ENCODE measurements around the gene SEC22B.
"Not testable (repeated sequence)": the region's sequence is repeated elsewhere in the genome, so short reads cannot be mapped to it uniquely, and the experiment has no call there.

Gene SEC22B

DNA sequence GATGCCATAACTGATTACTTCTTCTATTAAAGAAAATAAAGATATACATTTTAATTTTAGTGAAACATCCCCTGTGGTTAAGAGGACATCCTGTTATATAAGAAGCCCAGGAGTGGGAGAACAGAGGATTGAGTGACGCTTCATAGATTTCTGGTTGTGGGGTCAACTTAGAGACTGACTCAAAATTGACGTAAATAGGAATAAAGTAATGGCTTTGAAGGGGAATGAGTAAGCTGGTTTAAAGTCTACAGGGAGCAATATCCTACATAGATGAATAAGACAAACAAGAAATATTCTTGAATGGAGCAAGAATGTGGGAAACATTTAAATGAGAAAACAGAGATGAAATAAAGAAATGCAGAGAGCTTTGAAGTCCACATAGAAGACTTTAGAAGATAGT is 60.2 kb downstream of the SEC22B start:
- H3K9ac ChIP-seq (ENCODE audit: low read length); H3K27me3 ChIP-seq (ENCODE audit: low read depth, low read length); H2AFZ ChIP-seq (ENCODE audit: low read depth, low read length); H3K4me2 ChIP-seq (ENCODE audit: low read length); H3K36me3 ChIP-seq (replicated peaks; ENCODE audit: low read depth, low read length); H3K79me2 ChIP-seq (ENCODE audit: low read length); H3K9me3 ChIP-seq (ENCODE audit: insufficient read depth, low read length); H3K4me3 ChIP-seq (ENCODE audit: low read length); H4K20me1 ChIP-seq (ENCODE audit: insufficient read depth, low read length); H3K27ac ChIP-seq (ENCODE audit: low read length): not testable (repeated sequence)
- H3K4me1 ChIP-seq (ENCODE audit: low read length) = peaks cover 22% of the 10 kb centered on the region

DNA sequence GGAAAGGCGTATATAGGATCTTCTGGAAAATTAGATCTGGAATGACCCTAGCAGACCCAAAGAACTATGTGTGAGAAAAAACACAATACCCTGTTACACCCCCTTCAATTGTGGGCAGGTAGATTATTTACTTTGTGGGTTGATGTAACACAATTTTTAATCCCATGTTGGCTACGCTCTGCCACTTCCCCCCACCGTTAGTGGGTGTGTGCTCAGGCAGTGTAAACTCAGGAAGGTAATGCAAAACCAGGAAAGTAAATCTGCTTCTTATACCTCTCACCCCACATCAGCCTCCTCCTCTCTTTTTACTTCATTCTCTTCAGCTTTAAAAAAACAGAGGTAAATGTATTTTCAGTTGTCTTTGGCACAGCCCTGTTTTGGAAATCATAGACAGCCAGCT is 63.2 kb downstream of the SEC22B start:
- not testable (repeated sequence) for H3K4me2 ChIP-seq (ENCODE audit: low read length); H3K36me3 ChIP-seq (replicated peaks; ENCODE audit: low read depth, low read length); H3K4me3 ChIP-seq (ENCODE audit: low read length); H3K27ac ChIP-seq (ENCODE audit: low read length); H2AFZ ChIP-seq (ENCODE audit: low read depth, low read length); H3K27me3 ChIP-seq (ENCODE audit: low read depth, low read length); H3K9ac ChIP-seq (ENCODE audit: low read length); H3K79me2 ChIP-seq (ENCODE audit: low read length); H3K9me3 ChIP-seq (ENCODE audit: insufficient read depth, low read length); H4K20me1 ChIP-seq (ENCODE audit: insufficient read depth, low read length)
- H3K4me1 ChIP-seq (ENCODE audit: low read length) = peaks cover 20% of the 10 kb centered on the region

DNA sequence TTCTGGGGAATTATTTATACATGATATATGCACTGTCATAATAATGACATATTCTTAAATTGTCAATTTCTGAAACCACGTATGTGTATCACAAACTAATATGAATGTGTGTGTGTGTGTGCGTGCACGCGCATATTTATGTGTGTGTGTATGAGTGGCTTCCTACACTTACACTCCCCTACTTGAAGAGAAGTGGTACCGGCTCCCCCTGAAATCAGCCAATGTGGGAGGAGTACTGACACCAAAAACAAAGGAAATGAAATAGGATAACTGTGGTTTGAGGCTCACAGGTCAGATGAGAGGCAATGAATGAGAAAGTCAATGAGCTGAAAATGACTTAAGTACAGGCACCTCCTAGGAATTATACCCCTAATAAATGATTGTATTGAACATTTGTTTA is 64.1 kb downstream of the SEC22B start:
- not testable (repeated sequence) for H3K9me3 ChIP-seq (ENCODE audit: insufficient read depth, low read length); H3K27me3 ChIP-seq (ENCODE audit: low read depth, low read length); H3K9ac ChIP-seq (ENCODE audit: low read length); H3K79me2 ChIP-seq (ENCODE audit: low read length); H4K20me1 ChIP-seq (ENCODE audit: insufficient read depth, low read length); H3K27ac ChIP-seq (ENCODE audit: low read length); H3K36me3 ChIP-seq (replicated peaks; ENCODE audit: low read depth, low read length); H3K4me3 ChIP-seq (ENCODE audit: low read length); H3K4me2 ChIP-seq (ENCODE audit: low read length); H2AFZ ChIP-seq (ENCODE audit: low read depth, low read length)
- H3K4me1 ChIP-seq (ENCODE audit: low read length) = peaks cover 14% of the 10 kb centered on the region

DNA sequence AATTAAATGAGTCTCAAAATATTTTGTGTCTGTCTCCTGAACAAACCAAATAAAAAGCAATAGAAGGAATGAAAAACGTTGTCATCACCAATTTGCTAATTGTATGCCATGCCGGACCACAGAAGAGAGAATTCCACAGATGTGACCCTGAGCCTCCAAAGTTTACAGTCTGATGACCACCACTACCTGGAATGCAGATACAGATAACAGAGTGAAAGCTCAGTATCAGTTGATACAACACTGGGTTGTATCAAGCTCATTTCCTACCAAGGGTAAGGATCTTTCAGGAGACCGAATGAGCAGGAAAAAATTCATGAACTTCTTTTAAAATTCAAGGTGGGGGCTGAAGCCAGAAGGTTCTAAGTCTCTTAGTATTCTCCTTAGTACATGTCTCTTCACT is 64.5 kb downstream of the SEC22B start:
- not testable (repeated sequence) for H3K9me3 ChIP-seq (ENCODE audit: insufficient read depth, low read length)

DNA sequence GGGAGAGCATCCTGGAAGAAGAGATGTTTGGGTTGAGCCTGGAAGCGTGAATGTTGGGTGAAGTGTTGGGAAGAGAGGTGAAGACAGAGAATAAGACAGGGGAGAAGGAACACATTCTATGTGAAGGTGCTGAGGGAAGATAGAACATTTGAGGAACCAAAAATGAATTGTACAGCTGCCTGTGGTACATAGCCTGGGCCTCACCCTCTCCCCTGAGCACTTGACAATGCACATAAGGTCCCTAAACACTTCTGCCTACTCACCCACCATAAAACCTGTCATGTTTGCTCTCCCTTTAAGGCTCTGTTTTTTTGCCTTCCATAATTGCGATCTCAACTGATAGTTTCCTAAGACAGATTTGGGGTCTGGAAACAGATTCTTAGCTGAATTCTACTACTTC is 65.3 kb downstream of the SEC22B start:
- H3K36me3 ChIP-seq (replicated peaks; ENCODE audit: low read depth, low read length); H3K9me3 ChIP-seq (ENCODE audit: insufficient read depth, low read length); H4K20me1 ChIP-seq (ENCODE audit: insufficient read depth, low read length); H3K4me3 ChIP-seq (ENCODE audit: low read length); H3K4me2 ChIP-seq (ENCODE audit: low read length); H2AFZ ChIP-seq (ENCODE audit: low read depth, low read length); H3K27me3 ChIP-seq (ENCODE audit: low read depth, low read length); H3K79me2 ChIP-seq (ENCODE audit: low read length); H3K9ac ChIP-seq (ENCODE audit: low read length); H3K4me1 ChIP-seq (ENCODE audit: low read length); H3K27ac ChIP-seq (ENCODE audit: low read length): not testable (repeated sequence)

More for the DNA sequence above, 64.5 kb downstream of the SEC22B start:
- H3K4me3 ChIP-seq (ENCODE audit: low read length); H3K79me2 ChIP-seq (ENCODE audit: low read length); H2AFZ ChIP-seq (ENCODE audit: low read depth, low read length); H3K27ac ChIP-seq (ENCODE audit: low read length); H3K27me3 ChIP-seq (ENCODE audit: low read depth, low read length); H3K36me3 ChIP-seq (replicated peaks; ENCODE audit: low read depth, low read length); H3K4me2 ChIP-seq (ENCODE audit: low read length); H4K20me1 ChIP-seq (ENCODE audit: insufficient read depth, low read length); H3K9ac ChIP-seq (ENCODE audit: low read length): not testable (repeated sequence)
- peaks cover 12% of the 10 kb centered on the region for H3K4me1 ChIP-seq (ENCODE audit: low read length)

DNA sequence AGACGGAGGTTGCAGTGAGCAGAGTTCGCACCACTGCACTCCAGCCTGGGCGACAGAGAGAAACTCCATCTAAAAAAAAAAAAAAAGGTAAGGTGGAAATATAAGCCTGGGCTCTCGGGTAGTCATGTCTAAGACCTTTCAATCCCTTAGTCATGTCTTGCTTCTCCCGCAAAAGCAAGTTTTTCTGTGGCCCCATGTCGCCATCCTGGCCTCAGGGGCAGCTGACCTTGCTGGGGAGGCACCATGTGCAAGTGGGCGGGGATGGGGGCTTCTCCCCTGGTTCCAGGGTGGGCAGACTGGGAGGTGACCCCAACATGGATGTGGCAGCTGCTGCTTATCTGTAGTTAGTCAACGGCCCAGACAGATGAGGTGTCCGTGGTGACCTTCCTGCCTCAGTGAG is 66.7 kb downstream of the SEC22B start:
- not testable (repeated sequence) for H3K36me3 ChIP-seq (replicated peaks; ENCODE audit: low read depth, low read length); H4K20me1 ChIP-seq (ENCODE audit: insufficient read depth, low read length); H3K9ac ChIP-seq (ENCODE audit: low read length); H3K4me1 ChIP-seq (ENCODE audit: low read length); H3K4me3 ChIP-seq (ENCODE audit: low read length); H3K9me3 ChIP-seq (ENCODE audit: insufficient read depth, low read length); H2AFZ ChIP-seq (ENCODE audit: low read depth, low read length); H3K27ac ChIP-seq (ENCODE audit: low read length); H3K27me3 ChIP-seq (ENCODE audit: low read depth, low read length); H3K79me2 ChIP-seq (ENCODE audit: low read length)
- peak overlapping the region; percentile 22 for H3K4me2 ChIP-seq (ENCODE audit: low read length)

GRCh38 chr1:120109180-120109579 is 67.1 kb downstream of the SEC22B start:
- H3K4me2 ChIP-seq (ENCODE audit: low read length) = peak overlapping the region; percentile 22; the same call in 1 of the 2 replicates
- not testable (repeated sequence) for H2AFZ ChIP-seq (ENCODE audit: low read depth, low read length)

GRCh38 chr1:120105288-120105687 is 71.0 kb downstream of the SEC22B start:
- not testable (repeated sequence) for H4K20me1 ChIP-seq (ENCODE audit: insufficient read depth, low read length); H3K4me3 ChIP-seq (ENCODE audit: low read length); H3K4me2 ChIP-seq (ENCODE audit: low read length); H3K27me3 ChIP-seq (ENCODE audit: low read depth, low read length); H3K9ac ChIP-seq (ENCODE audit: low read length); H3K36me3 ChIP-seq (replicated peaks; ENCODE audit: low read depth, low read length); H2AFZ ChIP-seq (ENCODE audit: low read depth, low read length); H3K79me2 ChIP-seq (ENCODE audit: low read length); H3K9me3 ChIP-seq (ENCODE audit: insufficient read depth, low read length); H3K4me1 ChIP-seq (ENCODE audit: low read length); H3K27ac ChIP-seq (ENCODE audit: low read length)

More at GRCh38 chr1:120109180-120109579, 67.1 kb downstream of the SEC22B start:
- not testable (repeated sequence) for H4K20me1 ChIP-seq (ENCODE audit: insufficient read depth, low read length); H3K4me1 ChIP-seq (ENCODE audit: low read length); H3K4me3 ChIP-seq (ENCODE audit: low read length); H3K9ac ChIP-seq (ENCODE audit: low read length); H3K27me3 ChIP-seq (ENCODE audit: low read depth, low read length); H3K36me3 ChIP-seq (replicated peaks; ENCODE audit: low read depth, low read length); H3K79me2 ChIP-seq (ENCODE audit: low read length); H3K9me3 ChIP-seq (ENCODE audit: insufficient read depth, low read length); H3K27ac ChIP-seq (ENCODE audit: low read length)

DNA sequence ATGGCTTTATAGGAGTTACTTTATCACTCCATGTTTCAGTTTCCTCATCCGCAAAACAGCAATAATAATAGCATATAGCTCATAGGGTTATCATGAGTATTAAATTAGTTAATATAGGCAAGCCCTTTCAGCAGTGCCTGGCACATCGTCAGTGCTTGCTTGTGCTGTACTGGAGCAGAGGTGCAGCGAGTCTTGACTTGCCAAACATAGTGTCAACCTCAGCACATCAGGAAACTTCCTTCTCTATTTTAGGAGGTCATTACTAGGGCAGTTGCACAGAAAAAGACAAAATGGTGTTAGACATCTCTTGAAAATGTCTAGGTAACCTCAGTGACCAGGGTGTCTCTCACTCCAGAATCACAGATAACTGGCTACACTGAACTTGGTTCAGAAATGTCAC is 72.6 kb downstream of the SEC22B start:
- H3K27me3 ChIP-seq (ENCODE audit: low read depth, low read length); H3K4me2 ChIP-seq (ENCODE audit: low read length); H3K27ac ChIP-seq (ENCODE audit: low read length); H3K4me1 ChIP-seq (ENCODE audit: low read length); H3K79me2 ChIP-seq (ENCODE audit: low read length); H4K20me1 ChIP-seq (ENCODE audit: insufficient read depth, low read length); H2AFZ ChIP-seq (ENCODE audit: low read depth, low read length); H3K4me3 ChIP-seq (ENCODE audit: low read length); H3K36me3 ChIP-seq (replicated peaks; ENCODE audit: low read depth, low read length); H3K9me3 ChIP-seq (ENCODE audit: insufficient read depth, low read length); H3K9ac ChIP-seq (ENCODE audit: low read length): not testable (repeated sequence)

GRCh38 chr1:120101593-120101992 is 74.7 kb downstream of the SEC22B start:
- not testable (repeated sequence) for H3K27me3 ChIP-seq (ENCODE audit: low read depth, low read length); H4K20me1 ChIP-seq (ENCODE audit: insufficient read depth, low read length); H3K9me3 ChIP-seq (ENCODE audit: insufficient read depth, low read length); H3K4me1 ChIP-seq (ENCODE audit: low read length); H3K27ac ChIP-seq (ENCODE audit: low read length); H3K79me2 ChIP-seq (ENCODE audit: low read length); H3K9ac ChIP-seq (ENCODE audit: low read length); H3K4me2 ChIP-seq (ENCODE audit: low read length); H3K36me3 ChIP-seq (replicated peaks; ENCODE audit: low read depth, low read length); H3K4me3 ChIP-seq (ENCODE audit: low read length); H2AFZ ChIP-seq (ENCODE audit: low read depth, low read length)
